ENCODE data around the gene TMPRSS7.

The TMPRSS7 gene

GRCh38 chr3:112010636-112011035, 23.9 kb upstream of the TMPRSS7 start:
- TF ChIP-seq CTCF (IDR thresholded peaks at IDR 0.05; ENCODE audit: low read depth, low read length) = no peak

GRCh38 chr3:112011376-112011940, 23.1 kb upstream of the TMPRSS7 start:
- no peak for DNase-seq
- Histone ChIP-seq H3K27me3 (no peaks in the 10 kb centered on the region), H3K4me1 (peaks cover 4% of the 10 kb centered on the region; the same call in 1 of the 2 replicates), H3K9me3 (no peaks in the 10 kb centered on the region), H3K36me3 (no peaks in the 10 kb centered on the region), H3K4me3 (ENCODE audit: low read depth, low read length) (no peak overlapping the region)
- TF ChIP-seq CTCF (IDR thresholded peaks at IDR 0.05; ENCODE audit: low read depth, low read length) = no peak

More at GRCh38 chr3:112010636-112011035, 23.9 kb upstream of the TMPRSS7 start:
- DNase-seq = no peak
- Histone ChIP-seq H3K4me3 (ENCODE audit: low read depth, low read length) (no peak overlapping the region), H3K4me1 (peaks cover 4% of the 10 kb centered on the region; the same call in 1 of the 2 replicates), H3K36me3 (no peaks in the 10 kb centered on the region), H3K9me3 (no peaks in the 10 kb centered on the region), H3K27me3 (no peaks in the 10 kb centered on the region)

- no peak for TF ChIP-seq CTCF (IDR thresholded peaks at IDR 0.05; ENCODE audit: low read depth, low read length)
- Histone ChIP-seq H3K9me3 (no peaks in the 10 kb centered on the region), H3K27me3 (no peaks in the 10 kb centered on the region), H3K4me3 (ENCODE audit: low read depth, low read length) (no peak overlapping the region), H3K4me1 (peaks cover 4% of the 10 kb centered on the region; the same call in 1 of the 2 replicates), H3K36me3 (no peaks in the 10 kb centered on the region)
- no peak for DNase-seq
These were observed 22.1 kb upstream of the TMPRSS7 start for GRCh38 chr3:112012205-112012992.

GRCh38 chr3:112013058-112013783, 21.3 kb upstream of the TMPRSS7 start:
- H3K9me3 ChIP-seq = no peaks in the 10 kb centered on the region
- no peak overlapping the region for H3K4me3 ChIP-seq (ENCODE audit: low read depth, low read length)
- no peaks in the 10 kb centered on the region for H3K36me3 ChIP-seq
- peaks cover 4% of the 10 kb centered on the region; the same call in 1 of the 2 replicates for H3K4me1 ChIP-seq
- TF ChIP-seq CTCF (IDR thresholded peaks at IDR 0.05; ENCODE audit: low read depth, low read length) = peak; percentile 81
- peak; percentile 59 for DNase-seq
- H3K27me3 ChIP-seq = no peaks in the 10 kb centered on the region

- Histone ChIP-seq H3K4me1 (peaks cover 4% of the 10 kb centered on the region; the same call in 1 of the 2 replicates), H3K36me3 (no peaks in the 10 kb centered on the region), H3K9me3 (no peaks in the 10 kb centered on the region), H3K27me3 (no peaks in the 10 kb centered on the region), H3K4me3 (ENCODE audit: low read depth, low read length) (no peak overlapping the region)
- TF ChIP-seq CTCF (IDR thresholded peaks at IDR 0.05; ENCODE audit: low read depth, low read length) = no peak
- DNase-seq = no peak
These were observed 20.8 kb upstream of the TMPRSS7 start for GRCh38 chr3:112013784-112014143.

Measured in BE2C (cell line).